OCI-LY1 (cell line): ENCODE measurements around the gene VCAM1.
"Not testable (repeated sequence)": the region's sequence is repeated elsewhere in the genome, so short reads cannot be mapped to it uniquely, and the experiment has no call there.

Experiments
- H2AFZ ChIP-seq: fragments of 200-600 bp; sonication (generic), shearing (Covaris generic); 2 replicates; pipeline ENCODE4 v1.6.0; 2014; ENCODE audit warnings: antibody characterized with exemption, mild to moderate bottlenecking, low read length
- H3F3A ChIP-seq: fragments of 200-600 bp; sonication (generic), shearing (Covaris generic); 2 replicates; pipeline ENCODE4 v1.6.0; 2014; ENCODE audit warnings: mild to moderate bottlenecking, antibody characterized with exemption, low read length, moderate library complexity; ENCODE audit not compliant: insufficient read depth
- H3K27ac ChIP-seq: fragments of 200-600 bp; sonication (generic); 2 replicates; pipeline ENCODE4 v1.5.1; 2014; ENCODE audit warnings: low read length, mixed run types, mild to moderate bottlenecking, low read depth; ENCODE audit not compliant: poor library complexity, severe bottlenecking
- H3K27me3 ChIP-seq: fragments of 200-600 bp; sonication (generic); 2 replicates; pipeline ENCODE4 v1.6.0; 2014; ENCODE audit warnings: antibody characterized with exemption, mild to moderate bottlenecking, low read length, moderate library complexity; ENCODE audit not compliant: insufficient read depth
- H3K36me3 ChIP-seq: fragments of 200-600 bp; sonication (generic); 2 replicates; pipeline ENCODE4 v1.6.1; 2014; ENCODE audit warnings: mild to moderate bottlenecking, antibody characterized with exemption, low read length, moderate library complexity, mixed read lengths; ENCODE audit not compliant: insufficient read depth
- H3K4me1 ChIP-seq: fragments of 200-600 bp; sonication (generic); 2 replicates; pipeline ENCODE4 v1.5.1; 2014; ENCODE audit warnings: mild to moderate bottlenecking, low read length, moderate library complexity; ENCODE audit not compliant: insufficient read depth, severe bottlenecking
- H3K4me2 ChIP-seq: fragments of 200-600 bp; sonication (generic), shearing (Covaris generic); 2 replicates; pipeline ENCODE4 v1.6.1; 2014; ENCODE audit warnings: low read length
- H3K4me3 ChIP-seq: fragments of 200-600 bp; sonication (generic); 2 replicates; pipeline ENCODE4 v1.5.1; 2014; ENCODE audit warnings: low read length, low read depth, mild to moderate bottlenecking, mixed read lengths; ENCODE audit not compliant: poor library complexity, severe bottlenecking
- H3K79me2 ChIP-seq: fragments of 200-600 bp; shearing (Covaris generic); 2 replicates; pipeline ENCODE4 v1.6.1; 2016; ENCODE audit warnings: mixed run types, low read length, mixed read lengths; ENCODE audit not compliant: insufficient read depth
- H3K9ac ChIP-seq: fragments of 200-600 bp; sonication (generic), shearing (Covaris generic); 2 replicates; pipeline ENCODE4 v1.6.1; 2014; ENCODE audit warnings: mild to moderate bottlenecking, low read length, mixed read lengths
- H3K9me2 ChIP-seq: fragments of 200-600 bp; sonication (generic), shearing (Covaris generic); 2 replicates; pipeline ENCODE4 v1.6.1; 2014; ENCODE audit warnings: low read depth, mild to moderate bottlenecking, low read length, mixed read lengths
- H3K9me3 ChIP-seq: fragments of 200-600 bp; shearing (Covaris generic); 2 replicates; pipeline ENCODE4 v1.6.1; 2014; ENCODE audit warnings: low read length, mixed read lengths
- H4K20me1 ChIP-seq: fragments of 200-600 bp; sonication (generic), shearing (Covaris generic); 2 replicates; pipeline ENCODE4 v1.6.0; 2016; ENCODE audit warnings: mild to moderate bottlenecking, low read length; ENCODE audit not compliant: insufficient read depth
- EZH2 ChIP-seq: fragments of 200-600 bp; sonication (generic), shearing (Covaris generic); IDR thresholded peaks from 2 replicates; pipeline ENCODE4 v1.8.0; 2017; ENCODE audit warnings: borderline replicate concordance, mixed run types, mild to moderate bottlenecking, antibody characterized with exemption, low read length, moderate library complexity, mixed read lengths
- TF ChIP-seq, protein P1 (sequence below): fragments of 200-600 bp; sonication (generic), shearing (Covaris generic); IDR thresholded peaks from 2 replicates; pipeline ENCODE4 v1.5.1; 2017; ENCODE audit warnings: mild to moderate bottlenecking, antibody characterized with exemption, low read length, moderate library complexity, mixed read lengths

Gene VCAM1

GRCh38 chr1:100775483-100775882 lies 55.9 kb downstream of the VCAM1 start:
- Histone ChIP-seq H3K4me3 (no peak overlapping the region), H3K9me3 (no peaks in the 10 kb centered on the region), H3K79me2 (no peaks in the 10 kb centered on the region), H3K36me3 (no peaks in the 10 kb centered on the region), H3K9ac (no peak overlapping the region), H3K27me3 (no peaks in the 10 kb centered on the region), H3K4me2 (no peak overlapping the region), H3K27ac (no peak overlapping the region), H2AFZ (no peak overlapping the region), H3K4me1 (no peaks in the 10 kb centered on the region), H4K20me1 (no peaks in the 10 kb centered on the region), H3F3A (no peaks in the 10 kb centered on the region), H3K9me2 (no peaks in the 10 kb centered on the region)
- no peak for TF ChIP-seq EZH2
- TF ChIP-seq, protein P1, sequence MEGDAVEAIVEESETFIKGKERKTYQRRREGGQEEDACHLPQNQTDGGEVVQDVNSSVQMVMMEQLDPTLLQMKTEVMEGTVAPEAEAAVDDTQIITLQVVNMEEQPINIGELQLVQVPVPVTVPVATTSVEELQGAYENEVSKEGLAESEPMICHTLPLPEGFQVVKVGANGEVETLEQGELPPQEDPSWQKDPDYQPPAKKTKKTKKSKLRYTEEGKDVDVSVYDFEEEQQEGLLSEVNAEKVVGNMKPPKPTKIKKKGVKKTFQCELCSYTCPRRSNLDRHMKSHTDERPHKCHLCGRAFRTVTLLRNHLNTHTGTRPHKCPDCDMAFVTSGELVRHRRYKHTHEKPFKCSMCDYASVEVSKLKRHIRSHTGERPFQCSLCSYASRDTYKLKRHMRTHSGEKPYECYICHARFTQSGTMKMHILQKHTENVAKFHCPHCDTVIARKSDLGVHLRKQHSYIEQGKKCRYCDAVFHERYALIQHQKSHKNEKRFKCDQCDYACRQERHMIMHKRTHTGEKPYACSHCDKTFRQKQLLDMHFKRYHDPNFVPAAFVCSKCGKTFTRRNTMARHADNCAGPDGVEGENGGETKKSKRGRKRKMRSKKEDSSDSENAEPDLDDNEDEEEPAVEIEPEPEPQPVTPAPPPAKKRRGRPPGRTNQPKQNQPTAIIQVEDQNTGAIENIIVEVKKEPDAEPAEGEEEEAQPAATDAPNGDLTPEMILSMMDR = no peak

DNA sequence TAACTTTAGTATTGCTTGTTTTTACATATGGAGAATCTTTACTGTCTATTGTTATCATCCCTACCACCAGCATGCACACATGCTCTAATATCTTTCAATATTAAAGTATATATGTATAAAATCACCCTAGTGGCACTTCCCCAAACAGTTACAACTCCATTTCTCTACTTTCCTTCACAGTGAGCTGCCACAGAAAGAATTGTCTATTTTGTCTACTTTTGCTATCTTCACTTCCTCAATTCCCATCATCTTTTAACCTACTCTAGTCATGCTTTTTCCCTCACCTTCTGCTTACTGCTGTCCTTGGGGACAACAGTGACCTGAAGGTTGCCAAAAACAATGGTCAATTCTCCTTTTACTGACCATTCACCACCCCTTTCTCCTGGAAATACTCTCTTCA lies 59.2 kb downstream of the VCAM1 start:
- H3K4me1 ChIP-seq = no peaks in the 10 kb centered on the region
- TF ChIP-seq EZH2 = no peak
- TF ChIP-seq, protein P1 = no peak
- no peaks in the 10 kb centered on the region for H4K20me1 ChIP-seq
- H2AFZ ChIP-seq = no peak overlapping the region
- H3K9ac ChIP-seq = no peak overlapping the region
- H3K9me2 ChIP-seq = no peaks in the 10 kb centered on the region
- no peaks in the 10 kb centered on the region for H3K36me3 ChIP-seq
- H3F3A ChIP-seq = no peaks in the 10 kb centered on the region
- H3K4me3 ChIP-seq = no peak overlapping the region
- no peak overlapping the region for H3K27ac ChIP-seq
- H3K79me2 ChIP-seq = no peaks in the 10 kb centered on the region
- H3K9me3 ChIP-seq = no peaks in the 10 kb centered on the region
- no peak overlapping the region for H3K4me2 ChIP-seq
- H3K27me3 ChIP-seq = no peaks in the 10 kb centered on the region

DNA sequence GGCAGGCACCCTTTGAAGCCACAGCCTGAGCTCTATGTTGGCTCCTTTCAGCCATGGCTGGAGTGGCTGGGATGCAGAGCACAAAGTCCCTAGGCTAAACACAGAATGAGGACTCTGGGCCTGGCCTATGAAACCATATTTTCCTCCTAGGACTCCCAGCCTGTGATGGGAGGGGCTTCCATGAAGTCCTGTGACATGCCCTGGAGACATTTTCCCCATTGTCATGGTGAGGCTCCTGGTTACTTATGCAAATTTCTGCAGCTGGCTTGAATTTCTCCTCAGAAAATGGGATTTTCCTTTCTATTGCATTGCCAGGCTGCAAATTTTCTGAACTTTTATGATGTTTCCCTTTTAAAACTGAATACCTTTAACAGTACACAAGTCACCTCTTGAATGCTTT lies 61.3 kb downstream of the VCAM1 start:
- TF ChIP-seq, protein P1 = no peak
- TF ChIP-seq EZH2 = no peak
- Histone ChIP-seq H3K27me3 (no peaks in the 10 kb centered on the region), H3K4me1 (no peaks in the 10 kb centered on the region), H3K9me3 (no peaks in the 10 kb centered on the region), H3K9ac (no peak overlapping the region), H3K79me2 (no peaks in the 10 kb centered on the region), H3K27ac (no peak overlapping the region), H3K36me3 (no peaks in the 10 kb centered on the region), H3K9me2 (no peaks in the 10 kb centered on the region), H4K20me1 (no peaks in the 10 kb centered on the region), H3K4me3 (no peak overlapping the region), H2AFZ (no peak overlapping the region), H3K4me2 (no peak overlapping the region), H3F3A (no peaks in the 10 kb centered on the region)

- not testable (repeated sequence) for H3K9ac ChIP-seq, H3K36me3 ChIP-seq, H3K27ac ChIP-seq, H3K4me2 ChIP-seq, H3K79me2 ChIP-seq, H4K20me1 ChIP-seq, H2AFZ ChIP-seq, H3K9me2 ChIP-seq, H3F3A ChIP-seq, H3K27me3 ChIP-seq, H3K9me3 ChIP-seq, H3K4me3 ChIP-seq, H3K4me1 ChIP-seq
These were observed 62.2 kb downstream of the VCAM1 start for GRCh38 chr1:100781728-100782127.
